Ramos (cell line): ENCODE results near the gene SDHAF1.
"Not testable (repeated sequence)": the region's sequence is repeated elsewhere in the genome, so short reads cannot be mapped to it uniquely, and the experiment has no call there.

Experiments
- in situ Hi-C: fragments of 300-500 bp; cut with MboI; formaldehyde crosslinking; loops from one replicate; pipeline ENCODE4 v1.14.3; 2022; ENCODE audit warnings: low sequenced_read_pairs; ENCODE audit not compliant: unreplicated experiment

Gene SDHAF1

DNA sequence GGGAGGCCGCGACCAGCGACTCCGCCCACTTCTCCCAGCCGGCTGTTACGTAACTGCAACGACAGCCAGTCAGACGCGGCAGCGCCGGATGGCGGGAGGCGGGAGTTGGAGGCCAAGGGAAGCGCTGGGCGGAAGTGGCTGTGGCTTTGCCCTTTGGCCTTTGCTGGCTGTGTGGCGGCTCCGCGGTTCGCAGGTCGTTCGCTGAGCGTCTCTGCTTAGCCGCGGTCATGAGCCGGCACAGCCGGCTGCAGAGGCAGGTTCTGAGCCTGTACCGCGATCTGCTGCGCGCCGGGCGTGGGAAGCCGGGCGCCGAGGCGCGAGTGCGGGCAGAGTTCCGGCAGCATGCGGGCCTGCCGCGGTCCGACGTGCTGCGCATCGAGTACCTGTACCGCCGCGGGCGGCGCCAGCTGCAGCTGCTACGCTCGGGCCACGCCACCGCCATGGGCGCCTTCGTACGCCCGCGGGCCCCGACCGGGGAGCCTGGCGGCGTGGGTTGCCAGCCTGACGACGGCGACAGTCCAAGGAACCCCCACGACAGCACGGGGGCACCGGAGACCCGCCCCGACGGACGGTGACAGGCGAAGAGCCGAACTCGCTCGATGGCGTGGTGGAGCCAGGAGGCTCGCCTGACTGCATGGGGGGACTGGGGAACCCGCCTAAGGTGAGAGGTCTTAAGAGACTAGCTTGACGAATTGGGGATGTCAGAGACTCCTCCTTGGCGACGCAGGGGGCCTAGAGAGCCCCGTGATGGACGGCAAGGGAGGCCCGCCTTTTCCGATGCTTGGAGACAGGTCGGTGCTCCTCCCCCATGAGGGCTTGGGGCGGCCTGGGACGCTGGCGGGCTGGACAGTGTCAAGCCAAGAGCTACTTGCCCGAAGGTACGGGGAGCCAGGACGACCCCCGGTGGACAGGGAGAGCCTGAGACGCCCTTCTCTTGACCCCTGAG, at the start of gene SDHAF1:
TSS of gene SDHAF1 (plus strand) at position 141 of the 946 bp plus-strand sequence. CDS start at position 228, 87 bp downstream.
- in situ Hi-C loops: no loop called here

GRCh38 chr19:35946203-35946602, 48.8 kb upstream of the SDHAF1 start:
- in situ Hi-C loops: no loop called here

- in situ Hi-C loops: no loop called here
These were observed 45.9 kb upstream of the SDHAF1 start for GRCh38 chr19:35949131-35949530.

- in situ Hi-C loops: no loop called here
These were observed 38.9 kb upstream of the SDHAF1 start for GRCh38 chr19:35955881-35956634.

GRCh38 chr19:35957411-35957810, 37.6 kb upstream of the SDHAF1 start:
- in situ Hi-C loops: not testable (repeated sequence)

- in situ Hi-C loops: no loop called here
These were observed 36.3 kb upstream of the SDHAF1 start for GRCh38 chr19:35958660-35959039.

GRCh38 chr19:35959040-35959967, 35.7 kb upstream of the SDHAF1 start:
- in situ Hi-C loops: no loop called here

DNA sequence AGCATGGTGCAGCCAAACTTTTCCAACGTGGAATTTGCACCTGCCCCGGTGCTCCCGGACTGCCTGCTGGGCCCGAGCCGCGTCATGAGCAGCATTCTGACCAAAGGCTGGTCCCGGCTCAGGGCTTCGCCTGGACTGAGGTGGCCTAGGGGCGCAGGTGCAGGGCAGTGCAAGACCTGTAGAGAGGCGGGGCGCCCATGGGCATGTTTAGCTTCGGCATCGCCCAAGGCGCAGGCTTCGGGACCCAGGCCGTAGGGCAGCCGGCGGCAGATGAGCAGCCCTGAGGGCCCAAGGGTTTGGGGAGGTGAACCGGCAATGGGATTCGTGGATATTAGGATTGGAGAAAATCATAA, 35.0 kb upstream of the SDHAF1 start:
- in situ Hi-C loops: no loop called here

- in situ Hi-C loops: no loop called here
These were observed 34.5 kb upstream of the SDHAF1 start for GRCh38 chr19:35960432-35960972.

GRCh38 chr19:35963514-35963913, 31.5 kb upstream of the SDHAF1 start:
- in situ Hi-C loops: no loop called here

DNA sequence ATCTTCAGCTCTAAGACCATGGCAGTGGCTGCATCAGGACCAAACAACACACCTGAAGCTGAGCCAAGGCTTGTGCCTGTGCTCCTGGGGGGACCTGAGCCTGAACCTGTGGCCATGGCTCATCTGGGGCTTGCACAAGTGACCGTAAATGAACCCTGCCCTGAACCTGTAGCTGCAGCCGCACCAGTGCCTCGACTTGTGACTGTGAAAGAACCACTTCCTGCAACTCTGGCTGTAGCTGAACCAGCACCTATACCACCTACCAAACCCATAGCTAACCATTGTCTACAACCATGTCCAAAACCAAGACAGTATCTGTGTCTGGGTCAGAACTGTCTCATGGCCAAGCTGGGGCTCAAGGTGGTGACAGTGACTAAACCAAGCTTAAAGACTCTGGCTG, 28.2 kb upstream of the SDHAF1 start:
- in situ Hi-C loops: no loop called here

GRCh38 chr19:35973487-35973886, 21.5 kb upstream of the SDHAF1 start:
- in situ Hi-C loops: no loop called here

DNA sequence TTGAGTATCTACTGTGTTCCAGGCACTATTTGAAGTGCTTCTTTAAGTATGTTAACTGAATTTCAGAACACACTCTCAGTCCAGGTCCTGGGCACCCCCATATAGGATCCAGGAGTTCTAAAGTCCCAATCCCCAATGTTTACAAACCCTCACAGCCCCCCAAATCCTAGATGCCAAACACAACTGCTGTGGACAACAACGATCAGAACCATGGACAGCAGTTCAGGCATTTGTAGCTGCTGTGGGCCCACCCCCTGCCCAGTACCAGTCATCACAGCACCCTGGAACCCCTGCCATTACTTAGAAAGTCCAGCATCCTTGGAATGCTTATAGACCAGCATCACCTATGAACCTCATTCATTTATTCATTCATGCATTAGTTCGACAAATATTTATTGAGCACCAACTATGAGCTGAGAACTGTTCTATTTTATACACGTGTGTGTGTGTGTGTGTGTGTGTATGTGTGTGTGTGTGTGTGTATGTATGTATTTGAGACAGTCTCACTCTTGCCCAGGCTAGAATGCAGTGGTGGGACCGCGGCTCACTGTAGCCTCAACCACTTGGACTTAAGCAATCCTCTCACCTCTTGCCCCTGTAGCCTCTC, 19.3 kb upstream of the SDHAF1 start:
- in situ Hi-C loops: no loop called here

GRCh38 chr19:35977446-35978222, 17.4 kb upstream of the SDHAF1 start:
- in situ Hi-C loops: no loop called here

GRCh38 chr19:35978271-35978670, 16.7 kb upstream of the SDHAF1 start:
- in situ Hi-C loops: no loop called here

GRCh38 chr19:35978832-35979365, 16.1 kb upstream of the SDHAF1 start:
- in situ Hi-C loops: no loop called here

DNA sequence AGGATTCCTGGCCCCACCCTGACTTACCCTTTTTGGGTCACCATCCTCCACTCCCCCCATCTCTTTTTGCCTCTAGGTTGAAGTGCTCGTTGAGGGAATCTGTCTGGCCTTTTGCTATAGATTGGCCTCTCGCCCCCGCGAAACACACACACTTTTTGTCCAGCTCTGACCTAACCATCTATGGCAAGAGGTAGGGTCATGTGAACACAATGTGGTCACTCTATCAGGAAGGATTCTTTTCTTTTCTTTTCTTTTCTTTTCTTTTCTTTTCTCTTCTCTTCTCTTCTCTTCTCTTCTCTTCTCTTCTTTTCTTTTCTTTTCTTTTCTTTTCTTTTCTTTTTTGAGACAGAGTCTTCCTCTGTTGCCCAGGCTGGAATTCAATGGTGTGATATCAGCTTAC, 14.0 kb upstream of the SDHAF1 start:
- in situ Hi-C loops: not testable (repeated sequence)

- in situ Hi-C loops: no loop called here
These were observed 11.8 kb upstream of the SDHAF1 start for GRCh38 chr19:35983177-35983576.

DNA sequence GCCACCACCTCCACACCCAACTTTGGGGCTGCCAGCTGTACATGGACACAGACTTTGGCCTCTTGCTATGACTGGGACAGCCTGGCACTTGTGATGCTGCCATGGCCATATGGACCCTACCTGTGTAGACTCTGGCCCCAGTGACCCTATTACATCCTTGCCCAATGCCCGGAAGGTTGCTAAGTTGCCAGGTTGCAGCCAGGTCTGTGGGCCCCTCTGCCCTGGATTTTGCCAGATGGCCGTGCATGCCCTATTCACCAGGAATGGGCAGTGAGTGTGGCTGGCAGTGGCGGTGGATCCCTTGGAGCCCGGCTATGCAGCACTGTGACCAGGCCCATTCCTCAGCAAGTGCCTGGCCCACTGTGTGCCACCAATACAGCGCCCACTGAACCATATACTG, 8.9 kb upstream of the SDHAF1 start:
- in situ Hi-C loops: no loop called here
